ENCODE results near the gene SLC4A5. TPM values are rescaled to one million over a fixed set of nuclear protein-coding genes. Genes with fewer than 3 reads are reported as not detected.
A peak's percentile ranks its signal among the peaks of the same experiment; 100 is the strongest.

Gene SLC4A5
- total RNA-seq, 1 experiment from 2014 or later = 1.8 TPM

- Mint-ChIP-seq H3K27ac (no peak overlapping the region), H3K4me3 (no peak overlapping the region), H3K27me3 (ENCODE audit: low read depth) (peaks cover 22% of the 10 kb centered on the region), H3K9me3 (no peaks in the 10 kb centered on the region), H3K36me3 (no peaks in the 10 kb centered on the region), H3K4me1 (no peaks in the 10 kb centered on the region)
- ATAC-seq (no peak), DNase-seq (ENCODE audit: low spot score) (no peak)
- TF ChIP-seq FOXJ3 (CRISPR knock-in tag; IDR thresholded peaks at IDR 0.05; ENCODE audit: borderline replicate concordance) (no peak), NR1H2 (CRISPR knock-in tag; IDR thresholded peaks at IDR 0.05) (no peak)
- CTCF ChIA-PET = interaction anchor here (1.1 kb wide), 1 partner anchor 12 kb away, joined by 12 read pairs; no protein-coding TSS in a partner anchor
- POLR2A ChIA-PET = no interaction called here
These were observed 4.1 kb upstream of the SLC4A5 start for GRCh38 chr2:74347303-74347702.

- ChIA-PET POLR2A (no interaction called here), CTCF (interaction anchor here (0.7 to 3.5 kb wide), 3 partner anchors 10 to 46 kb away, joined by 3 to 36 read pairs (median 6); no protein-coding TSS in a partner anchor)
- H3K4me3 Mint-ChIP-seq = no peak overlapping the region
- no peaks in the 10 kb centered on the region for H3K9me3 Mint-ChIP-seq
- no peak overlapping the region for H3K27ac Mint-ChIP-seq
- no peak for DNase-seq (ENCODE audit: low spot score)
- peaks cover 29% of the 10 kb centered on the region for H3K27me3 Mint-ChIP-seq (ENCODE audit: low read depth)
- H3K4me1 Mint-ChIP-seq = no peaks in the 10 kb centered on the region
- ATAC-seq = peak; percentile 57
- H3K36me3 Mint-ChIP-seq = no peaks in the 10 kb centered on the region
- TF ChIP-seq E2F5 (CRISPR knock-in tag; IDR thresholded peaks at IDR 0.05) (no peak), ELF4 (CRISPR knock-in tag; IDR thresholded peaks at IDR 0.05; ENCODE audit: low read depth) (no peak), NFATC4 (CRISPR knock-in tag; IDR thresholded peaks at IDR 0.05) (no peak), CDX4 (CRISPR knock-in tag; IDR thresholded peaks at IDR 0.05; ENCODE audit: borderline replicate concordance) (no peak), USF1 (CRISPR knock-in tag; IDR thresholded peaks at IDR 0.05) (no peak), AFF4 (CRISPR knock-in tag; IDR thresholded peaks at IDR 0.05; ENCODE audit: borderline replicate concordance) (no peak), ATF1 (CRISPR knock-in tag; IDR thresholded peaks at IDR 0.05) (no peak), OVOL2 (CRISPR knock-in tag; IDR thresholded peaks at IDR 0.05; ENCODE audit: borderline replicate concordance) (no peak), PRDM15 (CRISPR knock-in tag; IDR thresholded peaks at IDR 0.05) (no peak), NR1H2 (CRISPR knock-in tag; IDR thresholded peaks at IDR 0.05) (no peak), GTF2I (CRISPR knock-in tag; conservative IDR thresholded peaks at IDR 0.05) (no peak), E2F1 (CRISPR knock-in tag; IDR thresholded peaks at IDR 0.05) (no peak), CBFB (CRISPR knock-in tag; IDR thresholded peaks at IDR 0.05; ENCODE audit: low read depth) (no peak), AR (CRISPR knock-in tag; IDR thresholded peaks at IDR 0.05) (no peak), FOXK1 (CRISPR knock-in tag; IDR thresholded peaks at IDR 0.05) (no peak), ATF2 (CRISPR knock-in tag; IDR thresholded peaks at IDR 0.05; ENCODE audit: borderline replicate concordance, low read depth) (no peak)
These were observed 2.2 kb upstream of the SLC4A5 start for GRCh38 chr2:74345272-74345943.
